H1 (cell line): ENCODE results near the gene LIPF. TPM values are rescaled to one million over a fixed set of nuclear protein-coding genes. Genes with fewer than 3 reads are reported as not detected.

Experiments used
- ASH2L ChIP-seq: fragments of 200-600, 300-600 bp; sonication (generic); IDR thresholded peaks from one replicate; pipeline ENCODE4 v1.7.1; 2017; ENCODE audit warnings: low read length
- BCL11A ChIP-seq, 2 experiments: IDR thresholded peaks; one replicate each; pipeline ENCODE4 v1.6.1; 2011; ENCODE audit warnings: low read depth in 2 of 2, low read length in 2 of 2, mild to moderate bottlenecking in 2 of 2
- BRCA1 ChIP-seq: IDR thresholded peaks from 2 replicates; pipeline ENCODE4 v1.6.1; 2012; ENCODE audit warnings: low read depth, low read length, improper control_type of control experiment
- CBX8 ChIP-seq: fragments of 300-800, 300-1000 bp; sonication (generic); IDR thresholded peaks from 2 replicates; pipeline ENCODE4 v1.7.1; 2016; ENCODE audit warnings: low read depth, low read length, borderline replicate concordance
- GTF2F1 ChIP-seq: IDR thresholded peaks from 2 replicates; pipeline ENCODE4 v1.6.1; 2012; ENCODE audit warnings: low read depth, low read length, improper control_type of control experiment, borderline replicate concordance
- HDAC6 ChIP-seq: IDR thresholded peaks from one replicate; pipeline ENCODE4 v1.7.1; 2012; ENCODE audit warnings: low read depth, mild to moderate bottlenecking, inconsistent platforms, low read length, moderate library complexity
- JUN ChIP-seq: IDR thresholded peaks from 2 replicates; pipeline ENCODE4 v1.6.1; 2011; ENCODE audit warnings: low read depth, mild to moderate bottlenecking, improper control_type of control experiment, low read length
- JUND ChIP-seq: IDR thresholded peaks from 2 replicates; pipeline ENCODE4 v1.6.1; 2011; ENCODE audit warnings: mild to moderate bottlenecking, improper control_type of control experiment, low read length
- KDM1A ChIP-seq: fragments of 200-600, 300-600 bp; sonication (generic); IDR thresholded peaks from 2 replicates; pipeline ENCODE4 v1.7.1; 2016; ENCODE audit warnings: mild to moderate bottlenecking, low read length, borderline replicate concordance
- KDM5A ChIP-seq: fragments of 200-600 bp; IDR thresholded peaks from 2 replicates; pipeline ENCODE4 v1.7.1; 2012; ENCODE audit warnings: mild to moderate bottlenecking, low read length, inconsistent platforms, mixed read lengths
- MAFK ChIP-seq: IDR thresholded peaks from 2 replicates; pipeline ENCODE4 v1.6.1; 2012; ENCODE audit warnings: low read depth, mild to moderate bottlenecking, improper control_type of control experiment, low read length
- POLR2A ChIP-seq, 2 experiments: IDR thresholded peaks; 1 replicate in 1 of 2; 2 replicates in 1 of 2; pipeline ENCODE4 v1.6.1; 2011; ENCODE audit warnings: low read depth in 2 of 2, low read length in 2 of 2, mild to moderate bottlenecking in 2 of 2; ENCODE audit errors: control extremely low read depth in 1 of 2
- POLR2AphosphoS5 ChIP-seq: IDR thresholded peaks from 2 replicates; pipeline ENCODE4 v1.6.1; 2011; ENCODE audit warnings: low read depth, low read length
- RAD21 ChIP-seq, 2 experiments: IDR thresholded peaks in 1 of 2; conservative IDR thresholded peaks in 1 of 2; 2 replicates each; pipeline ENCODE4 v1.6.1; 2011; ENCODE audit warnings: low read depth in 2 of 2, low read length in 2 of 2, improper control_type of control experiment in 1 of 2, inconsistent platforms in 1 of 2, mild to moderate bottlenecking in 1 of 2, moderate library complexity in 1 of 2
- RFX5 ChIP-seq: IDR thresholded peaks from 2 replicates; pipeline ENCODE4 v1.6.1; 2011; ENCODE audit warnings: low read depth, low read length, improper control_type of control experiment, borderline replicate concordance
- RNF2 ChIP-seq: fragments of 200-900, 300-1000 bp; sonication (generic); IDR thresholded peaks from 2 replicates; pipeline ENCODE4 v1.7.1; 2016; ENCODE audit warnings: borderline replicate concordance, low read depth, mild to moderate bottlenecking, antibody characterized with exemption, low read length; ENCODE audit not compliant: poor library complexity, severe bottlenecking; ENCODE audit errors: missing control alignments
- SIN3A ChIP-seq, 2 experiments: IDR thresholded peaks in 1 of 2; conservative IDR thresholded peaks in 1 of 2; 2 replicates each; pipeline ENCODE4 v1.6.1; 2011 to 2012; ENCODE audit warnings: low read length in 2 of 2, improper control_type of control experiment in 1 of 2, low read depth in 1 of 2, mild to moderate bottlenecking in 1 of 2
- SIRT6 ChIP-seq: IDR thresholded peaks from one replicate; pipeline ENCODE4 v1.7.1; 2012; ENCODE audit warnings: low read length, inconsistent platforms
- SP2 ChIP-seq: IDR thresholded peaks from 2 replicates; pipeline ENCODE4 v1.6.1; 2012; ENCODE audit warnings: mild to moderate bottlenecking, low read length, inconsistent platforms
- SP4 ChIP-seq: IDR thresholded peaks from 2 replicates; pipeline ENCODE4 v1.6.1; 2012; ENCODE audit warnings: low read length, inconsistent platforms
- ZNF274 ChIP-seq: IDR thresholded peaks from 2 replicates; pipeline ENCODE4 v1.7.0; 2012; ENCODE audit warnings: low read length, borderline replicate concordance; ENCODE audit errors: extremely low read depth
- polyA plus RNA-seq, 7 experiments: library from polyadenylated mRNA; depleted of rRNA in 3 of 7; stranded (reverse) in 5 of 7; unstranded in 2 of 7; fragments of >200 nt in 5 of 7; fragments of 200-250 nt in 2 of 7; gene quantifications; 1 replicate in 5 of 7; 2 replicates in 1 of 7; 4 replicates in 1 of 7; pipeline versions ENCODE4 v1.2.1 to v1.2.3, GENCODE V29; 2011 to 2013; ENCODE audit warnings: missing spikeins in 2 of 7, mixed read lengths in 2 of 7
- total RNA-seq: library from RNA; stranded (reverse); fragmentation: NEBNext Ultra II Directional; extraction: Animal tissue kit (Norgen Biotek cat#: 25700); gene quantifications from 2 replicates; pipeline ENCODE4 v1.2.1, GENCODE V29; 2021
- TF ChIP-seq, protein P1 (sequence below): IDR thresholded peaks from 2 replicates; pipeline ENCODE4 v1.6.1; 2012; ENCODE audit warnings: inconsistent platforms
- TF ChIP-seq, protein P2 (sequence below): IDR thresholded peaks from 2 replicates; pipeline ENCODE4 v1.6.1; 2011; ENCODE audit warnings: low read length, improper control_type of control experiment

The LIPF gene
- total and polyA plus RNA-seq, 2 of the 8 experiments (the other 6 are each of a cell fraction or from before 2014, with no cell fraction given) = not detected

DNA sequence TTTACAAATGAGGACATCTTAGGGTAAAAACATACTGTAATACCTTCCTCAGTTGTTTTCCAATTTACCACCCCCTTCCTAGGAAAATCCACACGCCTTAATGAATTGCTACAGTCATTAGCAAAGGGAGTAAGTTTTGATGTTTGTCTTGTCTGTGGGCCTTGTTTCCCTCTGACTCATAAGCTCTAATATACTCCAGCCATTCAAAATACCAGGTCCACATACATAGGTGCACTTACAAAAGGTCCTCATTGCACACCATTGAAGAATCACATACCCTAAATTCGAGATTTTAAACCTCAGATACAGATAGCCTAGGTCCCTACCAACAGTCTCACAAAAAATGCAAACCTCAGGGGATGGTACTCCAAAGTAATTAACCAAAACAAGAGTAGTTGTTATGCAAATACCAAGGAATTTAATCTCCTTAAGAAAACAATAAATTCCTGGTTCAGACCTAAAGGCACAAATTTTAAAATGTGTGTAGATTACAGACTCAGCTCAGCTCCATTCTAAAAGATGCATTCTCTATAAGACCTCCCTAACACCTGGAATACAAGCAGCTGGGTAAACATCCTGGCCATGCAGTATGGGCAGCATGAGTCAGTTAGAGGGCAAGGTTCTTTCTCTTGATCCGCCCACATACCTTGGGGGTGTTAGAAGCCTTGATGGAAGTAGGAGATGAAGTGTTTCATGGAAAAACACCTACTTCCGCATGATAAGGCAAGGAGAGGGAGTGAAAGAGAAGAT is 38.8 kb downstream of the LIPF start (continued):
- TF ChIP-seq HDAC6 (no peak), KDM1A (no peak), JUN (peak; percentile 2; the same call in 1 of the 2 replicates), SIN3A (conservative IDR thresholded peaks at IDR 0.05 in 1 of 2, IDR thresholded peaks at IDR 0.05 in 1 of 2; ENCODE audit: low read depth in 1 of 2, low read length in 2 of 2) (no peak), RAD21 (IDR thresholded peaks at IDR 0.05 in 1 of 2, conservative IDR thresholded peaks at IDR 0.05 in 1 of 2; ENCODE audit: low read depth in 2 of 2, low read length in 2 of 2) (no peak), GTF2F1 (no peak), MAFK (peak; percentile 47; the same call in 1 of the 2 replicates), POLR2AphosphoS5 (peak; percentile 91), ZNF274 (peak; percentile 46; the same call in 1 of the 2 replicates), BRCA1 (no peak), CBX8 (no peak), BCL11A (IDR thresholded peaks at IDR 0.05; ENCODE audit: low read depth in 2 of 2, low read length in 2 of 2) (peak in 1 of 2 experiments; percentile 24), ASH2L (no peak), RFX5 (no peak), POLR2A (IDR thresholded peaks at IDR 0.05; ENCODE audit: control extremely low read depth in 1 of 2, low read depth in 2 of 2, low read length in 2 of 2) (no peak), KDM5A (no peak), RNF2 (no peak), SIRT6 (no peak), SP4 (no peak), SP2 (no peak), JUND (peak; percentile 68; the same call in 1 of the 2 replicates)
- TF ChIP-seq, protein P1, sequence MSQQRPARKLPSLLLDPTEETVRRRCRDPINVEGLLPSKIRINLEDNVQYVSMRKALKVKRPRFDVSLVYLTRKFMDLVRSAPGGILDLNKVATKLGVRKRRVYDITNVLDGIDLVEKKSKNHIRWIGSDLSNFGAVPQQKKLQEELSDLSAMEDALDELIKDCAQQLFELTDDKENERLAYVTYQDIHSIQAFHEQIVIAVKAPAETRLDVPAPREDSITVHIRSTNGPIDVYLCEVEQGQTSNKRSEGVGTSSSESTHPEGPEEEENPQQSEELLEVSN = no peak
- TF ChIP-seq, protein P2, sequence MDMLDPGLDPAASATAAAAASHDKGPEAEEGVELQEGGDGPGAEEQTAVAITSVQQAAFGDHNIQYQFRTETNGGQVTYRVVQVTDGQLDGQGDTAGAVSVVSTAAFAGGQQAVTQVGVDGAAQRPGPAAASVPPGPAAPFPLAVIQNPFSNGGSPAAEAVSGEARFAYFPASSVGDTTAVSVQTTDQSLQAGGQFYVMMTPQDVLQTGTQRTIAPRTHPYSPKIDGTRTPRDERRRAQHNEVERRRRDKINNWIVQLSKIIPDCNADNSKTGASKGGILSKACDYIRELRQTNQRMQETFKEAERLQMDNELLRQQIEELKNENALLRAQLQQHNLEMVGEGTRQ = no peak
